K562 (cell line): ENCODE results near the gene PTGR2. TPM values are rescaled to one million over a fixed set of nuclear protein-coding genes. Genes with fewer than 3 reads are reported as not detected.

Source experiments
- ARID2 ChIP-seq: fragments of 450-650 bp; IDR thresholded peaks from 2 replicates; pipeline ENCODE4 v1.6.1; 2017; ENCODE audit warnings: antibody characterized with exemption, mild to moderate bottlenecking
- CBX8 ChIP-seq: fragments of 200-600 bp; sonication (generic); IDR thresholded peaks from 2 replicates; pipeline ENCODE4 v1.6.1; 2012; ENCODE audit warnings: borderline replicate concordance, mixed run types, low read depth, mild to moderate bottlenecking, moderate library complexity, mixed read lengths, low read length, control low read depth, inconsistent platforms; ENCODE audit not compliant: poor library complexity, severe bottlenecking; ENCODE audit errors: extremely low read depth
- KDM1A ChIP-seq, 2 experiments: fragments of 450-650 bp; IDR thresholded peaks; 2 replicates each; pipeline ENCODE4 v1.6.1; 2016; ENCODE audit warnings: mild to moderate bottlenecking in 2 of 2
- KLF10 ChIP-seq: fragments of 250-450 bp; sonication (Bioruptor Pico); IDR thresholded peaks from 2 replicates; pipeline ENCODE4 v1.6.1; 2021; ENCODE audit warnings: matching md5 sums
- MTA1 ChIP-seq: fragments of 450-650 bp; IDR thresholded peaks from 2 replicates; pipeline ENCODE4 v1.6.1; 2017; ENCODE audit warnings: borderline replicate concordance
- NR0B1 ChIP-seq: fragments of 450-650 bp; IDR thresholded peaks from one replicate; pipeline ENCODE4 v1.6.1; 2018; ENCODE audit warnings: mild to moderate bottlenecking, moderate library complexity; ENCODE audit not compliant: partially characterized antibody
- NUFIP1 ChIP-seq: fragments of 450-650 bp; IDR thresholded peaks from 2 replicates; pipeline ENCODE4 v1.6.1; 2018; ENCODE audit not compliant: partially characterized antibody
- RREB1 ChIP-seq: fragments of 250-450 bp; sonication (Bioruptor Pico); IDR thresholded peaks from 2 replicates; pipeline ENCODE4 v1.4.0; 2020
- THRAP3 ChIP-seq: fragments of 450-650 bp; IDR thresholded peaks from 2 replicates; pipeline ENCODE4 v1.6.1; 2016; ENCODE audit warnings: mild to moderate bottlenecking, inconsistent platforms, borderline replicate concordance
- ZNF253 ChIP-seq: fragments of 250-450 bp; sonication (Bioruptor Pico); conservative IDR thresholded peaks from 2 replicates; pipeline ENCODE4 v1.6.1; 2021; ENCODE audit warnings: mild to moderate bottlenecking
- ZNF277 ChIP-seq: fragments of 250-450 bp; sonication (Bioruptor Pico); IDR thresholded peaks from 2 replicates; pipeline ENCODE4 v1.8.0; 2022; ENCODE audit warnings: inconsistent platforms, mild to moderate bottlenecking, moderate library complexity, borderline replicate concordance
- polyA plus RNA-seq, 8 experiments: library from polyadenylated mRNA; depleted of rRNA in 4 of 8; stranded (reverse) in 5 of 8; unstranded in 3 of 8; fragments of >200 nt; fragmentation: Nextera tagmentation in 2 of 8; fragmentation: Illumina TruSeq in 1 of 8; extraction: Ambion mirVana in 2 of 8; extraction: Trizol in 1 of 8; gene quantifications; 2 replicates each; pipeline versions ENCODE4 v1.2.1 to v1.2.3, GENCODE V29; 2011 to 2014; ENCODE audit warnings: inconsistent platforms in 1 of 8, missing spikeins in 1 of 8
- total RNA-seq, 7 experiments: library from RNA; depleted of rRNA in 6 of 7; stranded (reverse); fragments of >200 nt in 6 of 7; fragmentation: Illumina TruSeq in 2 of 7; extraction: Trizol in 2 of 7; gene quantifications; 2 replicates each; pipeline versions ENCODE4 v1.2.1 to v1.2.3, GENCODE V29; 2011 to 2021; ENCODE audit warnings: low replicate concordance in 1 of 7
- TF ChIP-seq, protein P1 (sequence below), 3 experiments: IDR thresholded peaks in 2 of 3; conservative IDR thresholded peaks in 1 of 3; 2 replicates each; pipeline ENCODE4 v1.5.1; 2011 to 2012; ENCODE audit warnings: low read length in 3 of 3, mild to moderate bottlenecking in 3 of 3, control low read depth in 2 of 3, improper control_type of control experiment in 1 of 3, inconsistent platforms in 1 of 3, low read depth in 1 of 3, mixed read lengths in 1 of 3, moderate library complexity in 1 of 3; ENCODE audit not compliant: insufficient read depth in 2 of 3
- TF ChIP-seq, protein P2 (sequence below): IDR thresholded peaks from 2 replicates; pipeline ENCODE4 v1.6.1; 2014; ENCODE audit warnings: antibody characterized with exemption

PTGR2 gene
- total and polyA plus RNA-seq, 9 of the 15 experiments (the other 6 are each of a cell fraction or from before 2014, with no cell fraction given), result 7.4 to 23.0 (median 13.0) TPM

- TF ChIP-seq RREB1 (CRISPR knock-in tag) (no peak), KDM1A (IDR thresholded peaks at IDR 0.05) (no peak), NUFIP1 (no peak), NR0B1 (no peak), ARID2 (no peak), MTA1 (no peak), THRAP3 (no peak), ZNF253 (CRISPR knock-in tag) (no peak), KLF10 (CRISPR knock-in tag) (no peak), ZNF277 (CRISPR knock-in tag) (no peak), CBX8 (no peak)
- TF ChIP-seq, protein P1, sequence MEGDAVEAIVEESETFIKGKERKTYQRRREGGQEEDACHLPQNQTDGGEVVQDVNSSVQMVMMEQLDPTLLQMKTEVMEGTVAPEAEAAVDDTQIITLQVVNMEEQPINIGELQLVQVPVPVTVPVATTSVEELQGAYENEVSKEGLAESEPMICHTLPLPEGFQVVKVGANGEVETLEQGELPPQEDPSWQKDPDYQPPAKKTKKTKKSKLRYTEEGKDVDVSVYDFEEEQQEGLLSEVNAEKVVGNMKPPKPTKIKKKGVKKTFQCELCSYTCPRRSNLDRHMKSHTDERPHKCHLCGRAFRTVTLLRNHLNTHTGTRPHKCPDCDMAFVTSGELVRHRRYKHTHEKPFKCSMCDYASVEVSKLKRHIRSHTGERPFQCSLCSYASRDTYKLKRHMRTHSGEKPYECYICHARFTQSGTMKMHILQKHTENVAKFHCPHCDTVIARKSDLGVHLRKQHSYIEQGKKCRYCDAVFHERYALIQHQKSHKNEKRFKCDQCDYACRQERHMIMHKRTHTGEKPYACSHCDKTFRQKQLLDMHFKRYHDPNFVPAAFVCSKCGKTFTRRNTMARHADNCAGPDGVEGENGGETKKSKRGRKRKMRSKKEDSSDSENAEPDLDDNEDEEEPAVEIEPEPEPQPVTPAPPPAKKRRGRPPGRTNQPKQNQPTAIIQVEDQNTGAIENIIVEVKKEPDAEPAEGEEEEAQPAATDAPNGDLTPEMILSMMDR (IDR thresholded peaks at IDR 0.05 in 2 of 3, conservative IDR thresholded peaks at IDR 0.05 in 1 of 3; ENCODE audit: insufficient read depth in 2 of 3, low read depth in 1 of 3, low read length in 3 of 3), result no peak
- TF ChIP-seq, protein P2, sequence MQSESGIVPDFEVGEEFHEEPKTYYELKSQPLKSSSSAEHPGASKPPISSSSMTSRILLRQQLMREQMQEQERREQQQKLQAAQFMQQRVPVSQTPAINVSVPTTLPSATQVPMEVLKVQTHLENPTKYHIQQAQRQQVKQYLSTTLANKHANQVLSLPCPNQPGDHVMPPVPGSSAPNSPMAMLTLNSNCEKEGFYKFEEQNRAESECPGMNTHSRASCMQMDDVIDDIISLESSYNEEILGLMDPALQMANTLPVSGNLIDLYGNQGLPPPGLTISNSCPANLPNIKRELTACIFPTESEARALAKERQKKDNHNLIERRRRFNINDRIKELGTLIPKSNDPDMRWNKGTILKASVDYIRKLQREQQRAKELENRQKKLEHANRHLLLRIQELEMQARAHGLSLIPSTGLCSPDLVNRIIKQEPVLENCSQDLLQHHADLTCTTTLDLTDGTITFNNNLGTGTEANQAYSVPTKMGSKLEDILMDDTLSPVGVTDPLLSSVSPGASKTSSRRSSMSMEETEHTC, result peak; percentile 57; the same call in 1 of the 2 replicates
These were observed 35.1 kb downstream of the PTGR2 start, which contains the start of gene ZNF410 (continued) for GRCh38 chr14:73886449-73887317.
